ENCODE data around the gene CCL5. TPM values are rescaled to one million over a fixed set of nuclear protein-coding genes. Genes with fewer than 3 reads are reported as not detected.

CCL5 gene
- total RNA-seq, 1 experiment from 2014 or later: 0.34 TPM

GRCh38 chr17:35841101-35841500 is 39.1 kb downstream of the CCL5 start:
- CTCF ChIA-PET: no interaction called here
- BruUV-seq (replicated peaks): no TSS peak

More at GRCh38 chr17:35841101-35841500, 39.1 kb downstream of the CCL5 start:
- DNase-seq (ENCODE audit: low read depth, low spot score) (no peak), ATAC-seq (no peak)
- no peak overlapping the region for H3K9ac ChIP-seq (ENCODE audit: low read length)
- no peaks in the 10 kb centered on the region for H3K27me3 ChIP-seq (ENCODE audit: insufficient read depth, low read length)
- no peaks in the 10 kb centered on the region for H3K9me3 ChIP-seq (ENCODE audit: control insufficient read depth in 1 of 2, insufficient read depth in 1 of 2, low read depth in 1 of 2, low read length in 2 of 2)
- H3K36me3 ChIP-seq (ENCODE audit: control insufficient read depth in 1 of 2, insufficient read depth in 2 of 2, low read length in 2 of 2): peaks cover 69 to 75% of the 10 kb centered on the region in 2 experiments
- H3K79me2 ChIP-seq (ENCODE audit: insufficient read depth, low read length): peaks cover 70% of the 10 kb centered on the region
- H3K27ac ChIP-seq (ENCODE audit: low read depth, low read length): no peak overlapping the region
- no peaks in the 10 kb centered on the region for H3K4me1 ChIP-seq (ENCODE audit: control insufficient read depth in 1 of 2, insufficient read depth in 2 of 2, low read length in 2 of 2)
- no peak overlapping the region for H3K4me2 ChIP-seq (ENCODE audit: low read length)
- TF ChIP-seq SRF (IDR thresholded peaks at IDR 0.05; ENCODE audit: low read depth) (no peak), ZFX (IDR thresholded peaks at IDR 0.05) (no peak), SIN3A (IDR thresholded peaks at IDR 0.05; ENCODE audit: low read depth) (no peak), TCF7L2 (IDR thresholded peaks at IDR 0.05; ENCODE audit: borderline replicate concordance, extremely low read depth, insufficient read depth, insufficient read length) (no peak), RAD21 (IDR thresholded peaks at IDR 0.05; ENCODE audit: low read depth) (no peak), FOSL1 (IDR thresholded peaks at IDR 0.05; ENCODE audit: low read depth) (no peak), EGR1 (IDR thresholded peaks at IDR 0.05; ENCODE audit: low read depth) (no peak), ATF3 (IDR thresholded peaks at IDR 0.05) (no peak), ZBTB33 (IDR thresholded peaks at IDR 0.05; ENCODE audit: extremely low read depth, insufficient replicate concordance, low read length) (no peak)
- no peak overlapping the region for H2AFZ ChIP-seq (ENCODE audit: low read depth, low read length, poor library complexity, severe bottlenecking)
- RAD21 ChIA-PET (ENCODE audit: low non-redundant PET in 1 of 2, low total read pairs in 2 of 2, uncharacterized antibody in 2 of 2, unreplicated experiment in 2 of 2): no interaction called here
- intact Hi-C loops (cut with micrococcal nuclease): loop anchor here (10.0 kb wide), 1 partner anchor 314 kb away; no protein-coding TSS in a partner anchor
- no peak overlapping the region for H3K4me3 ChIP-seq (replicated peaks in 1 of 2; ENCODE audit: low read depth in 1 of 2, low read length in 2 of 2)
- POLR2A ChIA-PET: interaction anchor here (0.9 kb wide), 1 partner anchor 32 kb away, joined by 5 read pairs; the partner anchor contains the start of gene TAF15
- H4K20me1 ChIP-seq (ENCODE audit: insufficient read depth): peaks cover 8% of the 10 kb centered on the region
- H3K9me2 ChIP-seq (ENCODE audit: insufficient read depth): no peaks in the 10 kb centered on the region

Data from HCT116 (cell line).